GM19025 (cell line): ENCODE data around the gene HCAR3.
A peak's percentile ranks its signal among the peaks of the same experiment; 100 is the strongest.
"Not testable (repeated sequence)": the region's sequence is repeated elsewhere in the genome, so short reads cannot be mapped to it uniquely, and the experiment has no call there.

Experiments
- ATAC-seq: cut with Tn5 transposase; IDR thresholded peaks from one replicate; pipeline ENCODE4 v1.9.1; 2021; ENCODE audit warnings: mild to moderate bottlenecking, low read depth, moderate library complexity; ENCODE audit not compliant: unreplicated experiment

HCAR3 gene

GRCh38 chr12:122716658-122717057 is at the start of gene HCAR3:
Gene HCAR3 (minus strand): TSS chr12:122716811. CDS start chr12:122716737, 74 bp downstream.
- ATAC-seq = not testable (repeated sequence)

GRCh38 chr12:122757568-122757967 is 41.0 kb upstream of the HCAR3 start:
- ATAC-seq = no peak

- ATAC-seq = no peak
These were observed 38.2 kb upstream of the HCAR3 start for GRCh38 chr12:122754790-122755189.

- ATAC-seq = no peak
These were observed 36.7 kb upstream of the HCAR3 start for GRCh38 chr12:122753319-122753650.

GRCh38 chr12:122752464-122753318 is 36.1 kb upstream of the HCAR3 start, which contains the start of gene DENR:
Gene DENR (plus strand): TSS chr12:122752824. CDS start chr12:122753702, 878 bp downstream.
- peak; percentile 92 for ATAC-seq

- ATAC-seq = not testable (repeated sequence)
These were observed 34.3 kb upstream of the HCAR3 start for GRCh38 chr12:122750781-122751515.

GRCh38 chr12:122749569-122750332 is 33.1 kb upstream of the HCAR3 start:
- no peak for ATAC-seq

GRCh38 chr12:122747224-122748135 is 30.9 kb upstream of the HCAR3 start:
- no peak for ATAC-seq

GRCh38 chr12:122743895-122744525 is 27.4 kb upstream of the HCAR3 start:
- no peak for ATAC-seq

- no peak for ATAC-seq
These were observed 23.7 kb upstream of the HCAR3 start for GRCh38 chr12:122740351-122740750.

- ATAC-seq = no peak
These were observed 22.0 kb upstream of the HCAR3 start for GRCh38 chr12:122738571-122738970.

GRCh38 chr12:122732611-122733010 is 16.0 kb upstream of the HCAR3 start:
- ATAC-seq = no peak

GRCh38 chr12:122732170-122732569 is 15.6 kb upstream of the HCAR3 start:
- ATAC-seq = no peak

GRCh38 chr12:122730215-122731014 is 13.8 kb upstream of the HCAR3 start, which contains the start of gene HCAR1:
Gene HCAR1 (minus strand): TSS chr12:122730844. CDS start chr12:122730339, 505 bp downstream.
- ATAC-seq = no peak

GRCh38 chr12:122729583-122730214 is 13.1 kb upstream of the HCAR3 start:
- ATAC-seq = no peak

GRCh38 chr12:122726080-122726558 is 9.5 kb upstream of the HCAR3 start:
- no peak for ATAC-seq

- no peak for ATAC-seq
These were observed 9.0 kb upstream of the HCAR3 start for GRCh38 chr12:122725452-122726079.
